ENCODE measurements around the gene SIK3.

SIK3 gene

DNA sequence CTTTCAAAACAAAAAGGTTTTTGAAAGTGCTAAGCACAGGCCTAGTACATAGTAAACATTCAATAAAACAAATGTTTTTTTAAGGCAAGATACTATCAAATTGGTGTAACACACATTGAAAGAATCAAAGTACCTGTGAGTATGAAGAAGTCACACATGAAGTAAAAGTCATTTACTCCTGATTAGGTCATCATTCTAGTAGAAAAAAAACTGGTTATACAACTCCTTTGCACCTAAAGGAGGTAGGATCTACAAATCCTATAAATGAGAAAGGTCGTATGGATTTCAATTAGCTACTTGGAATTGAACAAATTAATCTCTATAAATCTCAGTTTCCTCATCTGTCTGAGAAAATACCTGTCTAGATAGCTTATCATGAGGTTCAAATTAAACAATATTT lies 80.8 kb downstream of the SIK3 start:
- no CpG with 5 or more reads among the region's 1 CpG for WGBS
- H3K27me3 ChIP-seq (ENCODE audit: insufficient read depth, low read length): no peaks in the 10 kb centered on the region
- H3K4me3 ChIP-seq (ENCODE audit: low read length): no peak overlapping the region
- no peak overlapping the region for H3K9ac ChIP-seq (ENCODE audit: low read depth, low read length)
- H3K27ac ChIP-seq (ENCODE audit: low read depth, low read length): no peak overlapping the region
- no peaks in the 10 kb centered on the region for H3K9me3 ChIP-seq (ENCODE audit: insufficient read depth, low read depth, low read length)
- peaks cover 9% of the 10 kb centered on the region; the same call in 1 of the 2 replicates for H3K4me1 ChIP-seq (ENCODE audit: insufficient read depth, low read length)
- H3K36me3 ChIP-seq (ENCODE audit: insufficient read depth, low read length): no peaks in the 10 kb centered on the region

DNA sequence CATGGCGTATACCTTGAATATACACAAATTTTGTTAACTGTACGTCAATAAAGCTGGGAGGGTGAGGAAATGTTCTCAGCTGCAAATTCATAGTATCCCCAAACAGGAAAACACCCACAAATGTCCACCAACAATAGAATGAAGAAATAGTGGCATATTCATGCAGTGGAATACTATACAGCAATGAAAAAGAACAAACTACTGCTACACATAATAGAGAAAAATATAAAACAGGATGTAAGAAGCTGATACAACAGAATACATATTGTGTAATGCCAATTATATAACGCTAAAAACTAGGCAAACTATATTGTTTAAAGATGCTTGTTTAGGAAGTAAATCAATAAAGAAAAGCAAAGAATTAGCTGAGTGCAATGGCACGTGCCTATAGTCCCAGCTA lies 81.5 kb downstream of the SIK3 start:
- H3K4me3 ChIP-seq (ENCODE audit: low read length): no peak overlapping the region
- H3K36me3 ChIP-seq (ENCODE audit: insufficient read depth, low read length): no peaks in the 10 kb centered on the region
- H3K9ac ChIP-seq (ENCODE audit: low read depth, low read length): no peak overlapping the region
- H3K27ac ChIP-seq (ENCODE audit: low read depth, low read length): no peak overlapping the region
- no peaks in the 10 kb centered on the region for H3K27me3 ChIP-seq (ENCODE audit: insufficient read depth, low read length)
- H3K9me3 ChIP-seq (ENCODE audit: insufficient read depth, low read depth, low read length): no peaks in the 10 kb centered on the region
- 97% methylated on average over 2 of the region's 4 CpGs for WGBS
- peaks cover 7% of the 10 kb centered on the region; the same call in 1 of the 2 replicates for H3K4me1 ChIP-seq (ENCODE audit: insufficient read depth, low read length)

DNA sequence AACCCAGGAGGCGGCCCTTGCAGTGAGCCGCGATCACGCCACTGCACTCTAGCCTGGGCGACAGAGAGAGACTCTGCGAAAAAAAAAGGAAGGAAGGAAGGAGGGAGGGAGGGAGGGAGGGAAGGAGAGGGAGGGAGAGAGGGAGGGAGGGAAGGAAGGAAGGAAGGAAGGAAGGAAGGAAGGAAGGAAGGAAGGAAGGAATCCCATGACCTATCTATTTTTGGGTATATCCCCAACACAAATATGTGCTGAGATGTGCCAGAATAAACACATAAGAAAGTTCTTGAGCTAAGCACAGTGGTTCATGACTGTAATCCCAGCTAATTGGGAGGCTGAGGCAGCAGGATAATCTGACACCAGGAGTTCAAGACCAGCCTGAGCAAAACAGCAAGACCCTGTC lies 82.0 kb downstream of the SIK3 start:
- Histone ChIP-seq H3K4me1 (ENCODE audit: insufficient read depth, low read length) (peaks cover 2% of the 10 kb centered on the region; the same call in 1 of the 2 replicates), H3K27ac (ENCODE audit: low read depth, low read length) (no peak overlapping the region), H3K36me3 (ENCODE audit: insufficient read depth, low read length) (no peaks in the 10 kb centered on the region), H3K9me3 (ENCODE audit: insufficient read depth, low read depth, low read length) (no peaks in the 10 kb centered on the region), H3K27me3 (ENCODE audit: insufficient read depth, low read length) (no peaks in the 10 kb centered on the region), H3K4me3 (ENCODE audit: low read length) (no peak overlapping the region), H3K9ac (ENCODE audit: low read depth, low read length) (no peak overlapping the region)
- 91% methylated on average over 6 of the region's 6 CpGs for WGBS

DNA sequence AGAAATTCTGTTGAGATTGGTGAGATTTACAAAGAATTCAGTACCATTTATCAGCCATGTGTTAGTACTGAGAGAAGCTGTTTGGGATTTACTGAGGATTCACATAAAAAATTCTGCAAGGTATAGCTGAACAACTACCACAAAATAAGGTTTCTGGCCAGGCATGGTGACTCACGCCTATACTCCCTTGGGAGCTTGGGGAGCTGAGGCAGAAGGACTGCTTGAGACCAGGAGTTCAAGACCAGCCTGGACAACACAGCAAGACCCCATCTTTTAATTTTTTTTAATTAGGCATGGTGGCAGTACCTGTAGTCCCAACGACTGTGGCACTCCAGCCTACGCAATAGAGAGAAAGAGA lies 86.7 kb downstream of the SIK3 start:
- WGBS: 96% methylated on average over 3 of the region's 3 CpGs
- Histone ChIP-seq H3K4me1 (ENCODE audit: insufficient read depth, low read length) (peaks cover 19% of the 10 kb centered on the region), H3K9me3 (ENCODE audit: insufficient read depth, low read depth, low read length) (no peaks in the 10 kb centered on the region), H3K9ac (ENCODE audit: low read depth, low read length) (no peak overlapping the region), H3K27me3 (ENCODE audit: insufficient read depth, low read length) (no peaks in the 10 kb centered on the region), H3K36me3 (ENCODE audit: insufficient read depth, low read length) (no peaks in the 10 kb centered on the region), H3K27ac (ENCODE audit: low read depth, low read length) (no peak overlapping the region), H3K4me3 (ENCODE audit: low read length) (no peak overlapping the region)

DNA sequence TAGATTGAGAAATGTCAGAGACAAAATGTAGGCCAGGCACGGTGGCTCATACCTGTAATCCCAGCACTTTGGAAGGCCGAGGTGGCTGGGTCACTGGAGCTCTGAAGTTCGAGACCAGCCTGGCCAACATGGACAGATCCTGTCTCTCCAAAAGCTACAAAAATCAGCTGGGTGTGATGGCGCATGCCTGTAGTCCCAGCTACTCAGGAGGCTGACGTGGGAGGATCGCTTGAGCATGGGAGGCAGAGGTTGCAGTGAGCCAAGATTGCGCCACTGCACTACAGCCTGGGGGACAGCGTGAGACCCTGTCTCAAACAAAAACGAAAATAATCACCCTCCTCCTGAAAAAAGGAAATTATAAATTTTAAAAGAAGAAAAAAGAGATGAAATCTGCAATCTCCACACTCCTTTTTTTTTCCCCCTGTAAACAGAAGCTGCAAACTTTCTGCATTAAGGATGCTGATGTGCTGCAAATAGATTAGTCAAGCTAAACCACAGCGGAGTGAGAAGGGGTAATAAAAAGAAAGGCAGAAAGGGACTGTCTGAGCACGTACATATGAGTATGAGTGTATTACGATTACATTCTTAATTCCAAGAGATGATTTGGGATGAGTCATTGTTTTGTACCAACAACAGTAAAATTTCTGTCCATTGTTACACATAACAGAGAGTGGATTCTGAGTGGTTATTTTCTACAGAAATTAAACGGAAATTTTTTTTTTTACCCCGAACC lies 87.3 kb downstream of the SIK3 start:
- H3K4me3 ChIP-seq (ENCODE audit: low read length): no peak overlapping the region
- H3K9me3 ChIP-seq (ENCODE audit: insufficient read depth, low read depth, low read length): no peaks in the 10 kb centered on the region
- H3K27me3 ChIP-seq (ENCODE audit: insufficient read depth, low read length): no peaks in the 10 kb centered on the region
- 95% methylated on average over 12 of the region's 14 CpGs for WGBS
- no peak overlapping the region for H3K9ac ChIP-seq (ENCODE audit: low read depth, low read length)
- no peaks in the 10 kb centered on the region for H3K36me3 ChIP-seq (ENCODE audit: insufficient read depth, low read length)
- 0 out of 2 replicates have a peak overlapping the region, but pooled peaks have one; percentile 43 for H3K27ac ChIP-seq (ENCODE audit: low read depth, low read length)
- peaks cover 25% of the 10 kb centered on the region for H3K4me1 ChIP-seq (ENCODE audit: insufficient read depth, low read length)

DNA sequence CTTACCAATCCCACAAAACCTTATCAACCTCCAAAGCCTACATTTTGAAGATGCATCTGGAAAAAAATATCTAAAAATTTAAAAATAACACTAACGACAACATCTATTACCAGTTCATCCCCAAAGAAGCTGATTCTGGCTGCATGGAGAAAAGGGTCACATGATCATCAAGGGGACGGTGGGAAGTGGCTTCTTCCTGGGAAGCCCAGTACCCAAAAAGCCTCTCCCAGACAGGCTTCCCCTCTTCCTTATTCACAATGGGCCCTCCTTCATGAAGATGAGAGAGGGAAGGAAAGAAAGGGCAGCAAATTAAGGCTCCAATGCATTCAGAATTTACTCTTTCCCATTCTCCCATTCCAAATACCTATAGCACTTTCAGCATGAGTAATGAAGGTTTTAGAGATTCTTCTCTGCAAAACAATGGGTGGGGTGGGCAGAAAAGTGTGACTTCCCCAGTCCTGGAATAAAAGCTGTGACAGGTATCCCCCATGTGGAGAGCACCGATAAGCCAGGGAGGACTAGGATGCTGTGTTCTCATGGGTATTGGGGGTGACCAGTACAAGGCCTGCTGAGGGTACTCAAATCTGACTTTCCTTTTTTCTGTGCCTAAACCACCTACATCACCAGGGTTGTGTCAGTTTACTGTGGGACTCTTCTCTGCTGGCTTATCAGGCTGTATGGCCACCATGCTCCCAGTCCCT lies 88.2 kb downstream of the SIK3 start:
- WGBS: 35% methylated on average over 3 of the region's 3 CpGs

DNA sequence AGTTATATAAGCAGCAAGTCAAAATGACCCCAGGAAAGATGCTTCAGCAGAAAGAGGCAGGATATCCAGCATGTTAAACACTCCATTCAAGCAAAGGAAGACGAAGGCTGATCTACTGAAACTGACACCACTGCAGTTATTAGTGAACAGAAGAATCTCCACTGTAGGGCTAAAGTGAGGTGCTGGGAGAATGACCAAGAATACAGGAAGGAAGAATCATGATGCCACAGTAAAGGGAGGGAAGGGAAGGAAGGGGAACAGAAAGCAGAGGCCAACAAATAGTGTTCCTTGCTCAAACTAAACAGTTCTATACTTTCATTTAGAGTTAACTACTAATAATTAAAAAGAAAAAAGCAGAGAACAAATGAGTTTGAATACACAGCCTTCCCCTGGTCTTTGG lies 92.5 kb downstream of the SIK3 start:
- H3K27ac ChIP-seq (ENCODE audit: low read depth, low read length): no peak overlapping the region
- H3K4me3 ChIP-seq (ENCODE audit: low read length): no peak overlapping the region
- WGBS: 89% methylated on average over 1 of the region's 1 CpG
- H3K4me1 ChIP-seq (ENCODE audit: insufficient read depth, low read length): peaks cover 46% of the 10 kb centered on the region
- H3K27me3 ChIP-seq (ENCODE audit: insufficient read depth, low read length): no peaks in the 10 kb centered on the region
- H3K9me3 ChIP-seq (ENCODE audit: insufficient read depth, low read depth, low read length): no peaks in the 10 kb centered on the region
- H3K36me3 ChIP-seq (ENCODE audit: insufficient read depth, low read length): no peaks in the 10 kb centered on the region
- H3K9ac ChIP-seq (ENCODE audit: low read depth, low read length): no peak overlapping the region

More for the DNA sequence above, 88.2 kb downstream of the SIK3 start:
- H3K4me1 ChIP-seq (ENCODE audit: insufficient read depth, low read length): peaks cover 28% of the 10 kb centered on the region
- peak overlapping the region; percentile 54; the same call in 1 of the 2 replicates for H3K27ac ChIP-seq (ENCODE audit: low read depth, low read length)
- H3K36me3 ChIP-seq (ENCODE audit: insufficient read depth, low read length): no peaks in the 10 kb centered on the region
- H3K9me3 ChIP-seq (ENCODE audit: insufficient read depth, low read depth, low read length): no peaks in the 10 kb centered on the region
- no peaks in the 10 kb centered on the region for H3K27me3 ChIP-seq (ENCODE audit: insufficient read depth, low read length)
- H3K9ac ChIP-seq (ENCODE audit: low read depth, low read length): no peak overlapping the region
- H3K4me3 ChIP-seq (ENCODE audit: low read length): no peak overlapping the region

DNA sequence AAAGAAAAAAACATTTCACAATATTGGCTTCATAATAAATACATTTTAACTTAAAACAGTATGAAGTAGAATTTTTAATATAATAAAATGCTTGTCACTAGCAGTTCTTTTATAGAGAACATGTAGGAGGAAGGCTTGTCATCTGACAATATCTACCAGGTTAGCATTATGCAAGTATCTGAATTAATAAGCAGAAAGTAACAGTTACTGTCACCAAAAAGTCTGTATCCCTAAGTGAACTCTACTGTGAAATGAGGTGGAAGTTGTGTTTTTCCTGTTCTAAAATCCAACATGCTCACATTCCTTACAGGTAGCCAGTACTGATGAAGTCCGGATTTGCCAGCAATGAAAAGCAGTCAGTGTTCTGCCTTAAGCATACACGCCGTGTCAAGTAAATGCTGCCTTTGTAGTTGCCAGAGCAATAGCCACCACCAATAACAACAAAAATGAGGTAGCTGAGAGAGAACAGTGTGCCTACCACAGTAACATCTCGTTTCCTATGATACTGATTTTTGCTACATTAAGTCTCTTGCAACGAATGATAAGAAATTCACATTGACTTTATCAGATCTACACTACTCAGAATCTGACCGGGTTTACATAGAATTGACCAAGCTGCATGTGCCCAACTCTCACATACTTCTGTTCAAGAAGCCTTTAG lies 95.5 kb downstream of the SIK3 start:
- Histone ChIP-seq H3K9ac (ENCODE audit: low read depth, low read length) (no peak overlapping the region), H3K27ac (ENCODE audit: low read depth, low read length) (no peak overlapping the region), H3K27me3 (ENCODE audit: insufficient read depth, low read length) (no peaks in the 10 kb centered on the region), H3K36me3 (ENCODE audit: insufficient read depth, low read length) (no peaks in the 10 kb centered on the region), H3K4me1 (ENCODE audit: insufficient read depth, low read length) (peaks cover 30% of the 10 kb centered on the region; the same call in 1 of the 2 replicates), H3K4me3 (ENCODE audit: low read length) (no peak overlapping the region), H3K9me3 (ENCODE audit: insufficient read depth, low read depth, low read length) (no peaks in the 10 kb centered on the region)
- whole genome bisulfite sequencing: 94% methylated on average over 6 of the region's 6 CpGs

DNA sequence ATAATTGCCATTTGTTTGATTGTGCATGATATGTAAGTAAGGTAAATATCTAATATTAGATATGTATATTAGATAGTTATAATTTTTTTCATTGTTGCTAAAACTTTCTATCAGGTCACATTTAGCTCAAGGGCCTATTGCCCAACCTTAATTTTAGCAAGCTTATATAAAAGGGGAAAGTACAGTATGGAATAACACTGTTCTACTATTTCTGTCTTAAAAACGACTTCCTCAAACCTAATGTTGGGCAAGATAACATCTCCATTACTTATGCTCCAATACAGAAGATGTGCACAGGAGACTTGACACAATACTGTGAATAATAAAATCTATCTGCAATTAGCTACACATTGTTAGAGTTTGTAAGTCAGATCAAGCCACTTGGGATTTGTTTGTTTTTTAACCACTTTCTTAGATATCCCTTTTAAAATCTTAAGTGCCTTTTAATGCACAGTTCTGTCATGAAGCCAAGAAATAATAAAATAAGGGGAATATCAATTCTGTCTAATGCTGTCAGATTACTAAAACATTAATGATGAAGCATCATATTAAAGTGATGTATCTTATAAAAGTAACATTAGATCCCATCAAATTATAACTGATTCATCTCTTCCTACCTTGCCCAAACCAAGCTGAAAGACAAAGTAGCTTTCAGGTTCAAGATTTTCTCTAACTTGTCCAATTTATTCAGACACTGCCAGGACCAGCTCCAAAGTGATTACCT lies 98.1 kb downstream of the SIK3 start:
- H3K4me3 ChIP-seq (ENCODE audit: low read length): no peak overlapping the region
- no peak overlapping the region for H3K9ac ChIP-seq (ENCODE audit: low read depth, low read length)
- H3K9me3 ChIP-seq (ENCODE audit: insufficient read depth, low read depth, low read length): no peaks in the 10 kb centered on the region
- 80% methylated on average over 1 of the region's 1 CpG for WGBS
- peaks cover 18% of the 10 kb centered on the region; the same call in 1 of the 2 replicates for H3K4me1 ChIP-seq (ENCODE audit: insufficient read depth, low read length)
- no peaks in the 10 kb centered on the region for H3K36me3 ChIP-seq (ENCODE audit: insufficient read depth, low read length)
- H3K27ac ChIP-seq (ENCODE audit: low read depth, low read length): no peak overlapping the region
- no peaks in the 10 kb centered on the region for H3K27me3 ChIP-seq (ENCODE audit: insufficient read depth, low read length)

DNA sequence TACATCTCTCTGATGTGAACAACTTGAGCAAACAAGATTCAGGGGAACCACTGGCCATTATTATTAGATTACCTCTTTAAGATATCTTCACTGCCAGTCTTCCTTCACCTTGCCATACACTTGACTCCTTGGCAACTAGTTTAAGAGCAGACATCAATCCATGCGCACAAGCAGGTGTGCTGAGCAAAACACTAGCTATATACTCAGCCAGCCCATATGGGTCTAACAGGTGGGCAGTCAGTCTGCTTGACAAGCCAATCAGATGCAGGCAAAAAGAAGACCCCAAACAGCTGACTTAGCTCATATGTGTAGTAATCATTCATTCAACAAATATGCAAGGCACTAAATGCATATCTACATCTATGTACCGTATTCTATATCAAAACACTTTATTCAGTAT lies 101.2 kb downstream of the SIK3 start:
- H3K9me3 ChIP-seq (ENCODE audit: insufficient read depth, low read depth, low read length): no peaks in the 10 kb centered on the region
- H3K27ac ChIP-seq (ENCODE audit: low read depth, low read length): no peak overlapping the region
- H3K4me1 ChIP-seq (ENCODE audit: insufficient read depth, low read length): peaks cover 16% of the 10 kb centered on the region; the same call in 1 of the 2 replicates
- no peaks in the 10 kb centered on the region for H3K36me3 ChIP-seq (ENCODE audit: insufficient read depth, low read length)
- no peak overlapping the region for H3K4me3 ChIP-seq (ENCODE audit: low read length)
- WGBS: 91% methylated on average over 1 of the region's 2 CpGs
- no peak overlapping the region for H3K9ac ChIP-seq (ENCODE audit: low read depth, low read length)
- no peaks in the 10 kb centered on the region for H3K27me3 ChIP-seq (ENCODE audit: insufficient read depth, low read length)

DNA sequence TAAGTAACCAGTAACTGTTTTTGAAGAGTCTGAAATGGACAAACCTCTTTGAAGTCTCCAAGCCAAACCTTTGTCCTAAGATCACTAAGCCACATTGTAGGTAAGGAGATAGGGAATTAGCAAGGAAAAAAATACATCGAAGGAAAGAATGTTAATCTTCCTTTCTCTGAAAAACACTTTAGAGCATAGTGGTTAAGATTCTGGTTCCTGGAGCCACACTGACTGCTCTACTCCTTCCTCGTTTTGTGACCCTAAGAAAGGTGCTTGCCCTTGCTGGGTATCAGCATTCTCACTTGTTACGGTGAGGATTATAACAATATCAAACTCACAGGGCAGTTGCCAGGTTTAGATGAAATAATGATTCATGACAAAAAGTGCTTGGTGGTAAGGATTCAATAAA lies 104.0 kb downstream of the SIK3 start:
- H3K27me3 ChIP-seq (ENCODE audit: insufficient read depth, low read length): no peaks in the 10 kb centered on the region
- H3K9ac ChIP-seq (ENCODE audit: low read depth, low read length): no peak overlapping the region
- H3K4me1 ChIP-seq (ENCODE audit: insufficient read depth, low read length): peaks cover 38% of the 10 kb centered on the region
- H3K4me3 ChIP-seq (ENCODE audit: low read length): no peak overlapping the region
- peak overlapping the region; percentile 8; the same call in 1 of the 2 replicates for H3K27ac ChIP-seq (ENCODE audit: low read depth, low read length)
- no peaks in the 10 kb centered on the region for H3K36me3 ChIP-seq (ENCODE audit: insufficient read depth, low read length)
- 71% methylated on average over 3 of the region's 3 CpGs for WGBS
- H3K9me3 ChIP-seq (ENCODE audit: insufficient read depth, low read depth, low read length): no peaks in the 10 kb centered on the region
